A673 (cell line): Measurements from ENCODE around the gene SOX2. TPM values are rescaled to one million over a fixed set of nuclear protein-coding genes. Genes with fewer than 3 reads are reported as not detected.

Source experiments
- BruUV-seq: library from RNA; stranded (reverse); fragments of 400-500 nt; replicated peaks from 2 replicates; lab custom pipeline; 2021; lab: Mats Ljungman, UMichigan
- CTCF ChIA-PET: fragments of 300-600 bp; sonication (Branson Sonifier 250); formaldehyde crosslinking; loops from one replicate; lab custom pipeline; 2022; ENCODE audit warnings: antibody characterized with exemption; lab: Charles Lee
- POLR2A ChIA-PET: fragments of 300-600 bp; sonication (Branson Sonifier 250); formaldehyde crosslinking; loops from one replicate; lab custom pipeline; 2022; ENCODE audit warnings: antibody characterized with exemption; ENCODE audit not compliant: low non-redundant PET; lab: Charles Lee
- DNase-seq: peaks from one replicate; pipeline ENCODE4 v3.0.0-alpha.2; 2015; ENCODE audit warnings: low spot score
- H3K27ac ChIP-seq: fragments of 200-600 bp; sonication (generic); 2 replicates; pipeline ENCODE4 v1.5.1; 2016; ENCODE audit warnings: mixed run types, low read depth, mild to moderate bottlenecking, mixed read lengths, antibody characterized with exemption, low read length; ENCODE audit not compliant: poor library complexity, severe bottlenecking
- H3K27me3 ChIP-seq: fragments of 200-600 bp; sonication (generic); replicated peaks from 2 replicates; pipeline ENCODE4 v1.6.1; 2017; ENCODE audit warnings: mixed run types, low read depth, mild to moderate bottlenecking, mixed read lengths, antibody characterized with exemption, low read length; ENCODE audit not compliant: insufficient read depth, poor library complexity
- H3K36me3 ChIP-seq: fragments of 200-600 bp; sonication (generic); 2 replicates; pipeline ENCODE4 v1.6.1; 2016; ENCODE audit warnings: mixed run types, mild to moderate bottlenecking, mixed read lengths, antibody characterized with exemption, low read length; ENCODE audit not compliant: insufficient read depth, poor library complexity, severe bottlenecking
- H3K4me1 ChIP-seq: fragments of 200-600 bp; sonication (generic); 2 replicates; pipeline ENCODE4 v1.6.1; 2017; ENCODE audit warnings: mixed run types, mild to moderate bottlenecking, mixed read lengths, antibody characterized with exemption, low read length; ENCODE audit not compliant: insufficient read depth, poor library complexity, severe bottlenecking
- H3K4me3 ChIP-seq: fragments of 200-600 bp; sonication (generic); 2 replicates; pipeline ENCODE4 v1.5.1; 2016; ENCODE audit warnings: low read depth, mixed run types, mild to moderate bottlenecking, mixed read lengths, low read length; ENCODE audit not compliant: poor library complexity, severe bottlenecking
- H3K9me3 ChIP-seq: fragments of 200-600 bp; sonication (generic); 2 replicates; pipeline ENCODE4 v1.6.1; 2016; ENCODE audit warnings: mixed run types, low read depth, mild to moderate bottlenecking, mixed read lengths, antibody characterized with exemption, low read length; ENCODE audit not compliant: poor library complexity, severe bottlenecking
- CTCF ChIP-seq: fragments of 300-800, 200-600 bp; sonication (generic); conservative IDR thresholded peaks from 2 replicates; pipeline ENCODE4 v1.5.1; 2017; ENCODE audit warnings: low read depth, mild to moderate bottlenecking, antibody characterized with exemption, low read length, moderate library complexity, mixed read lengths
- EZH2 ChIP-seq: fragments of 200-600 bp; sonication (generic); IDR thresholded peaks from 2 replicates; pipeline ENCODE4 v1.6.1; 2017; ENCODE audit warnings: borderline replicate concordance, low read depth, mild to moderate bottlenecking, mixed read lengths, antibody characterized with exemption, low read length; ENCODE audit not compliant: poor library complexity, severe bottlenecking
- intact Hi-C: fragments of 100-400 bp; cut with micrococcal nuclease; formaldehyde crosslinking; loops from one replicate; pipeline ENCODE4 v1.10.0; 2022; ENCODE audit not compliant: unreplicated experiment
- total RNA-seq: library from RNA; stranded (reverse); gene quantifications from 2 replicates; pipeline ENCODE4 v1.2.3, GENCODE V29; 2021

Gene SOX2
- total RNA-seq, 1 experiment from 2014 or later: 62.0 TPM

GRCh38 chr3:181725830-181726229, 14.1 kb downstream of the SOX2 start:
- intact Hi-C loops: no loop called here
- DNase-seq: no peak
- Histone ChIP-seq H3K4me3 (no peak overlapping the region), H3K27ac (no peak overlapping the region), H3K27me3 (no peaks in the 10 kb centered on the region), H3K36me3 (no peaks in the 10 kb centered on the region), H3K4me1 (peaks cover 35% of the 10 kb centered on the region), H3K9me3 (no peaks in the 10 kb centered on the region)
- BruUV-seq: no TSS peak
- ChIA-PET CTCF (no interaction called here), POLR2A (no interaction called here)
- TF ChIP-seq EZH2 (no peak), CTCF (no peak)

GRCh38 chr3:181726351-181727330, 14.9 kb downstream of the SOX2 start:
- no peaks in the 10 kb centered on the region for H3K27me3 ChIP-seq
- H3K36me3 ChIP-seq: no peaks in the 10 kb centered on the region
- no peak overlapping the region for H3K27ac ChIP-seq
- intact Hi-C loops: no loop called here
- peak overlapping the region; percentile 16 for H3K4me3 ChIP-seq
- H3K9me3 ChIP-seq: no peaks in the 10 kb centered on the region
- BruUV-seq: no TSS peak
- ChIA-PET CTCF (interaction anchor here (0.7 kb wide), 1 partner anchor 140 kb away, joined by 5 read pairs; no protein-coding TSS in a partner anchor), POLR2A (no interaction called here)
- H3K4me1 ChIP-seq: peaks cover 37% of the 10 kb centered on the region
- TF ChIP-seq EZH2 (no peak), CTCF (0 out of 2 replicates have a peak, but pooled peaks have one; percentile 19)
- no peak for DNase-seq

- no TSS peak for BruUV-seq
- no peak for DNase-seq
- H3K9me3 ChIP-seq: no peaks in the 10 kb centered on the region
- no peak for TF ChIP-seq EZH2
- no peak for TF ChIP-seq CTCF
- no peaks in the 10 kb centered on the region for H3K27me3 ChIP-seq
- CTCF ChIA-PET: no interaction called here
- H3K4me3 ChIP-seq: peak overlapping the region; percentile 16
- H3K27ac ChIP-seq: no peak overlapping the region
- intact Hi-C loops: no loop called here
- POLR2A ChIA-PET: no interaction called here
- no peaks in the 10 kb centered on the region for H3K36me3 ChIP-seq
- H3K4me1 ChIP-seq: peaks cover 34% of the 10 kb centered on the region
Observed at GRCh38 chr3:181727341-181728032, 15.8 kb downstream of the SOX2 start.
